HG03097 (cell line): ENCODE data around the gene SYNM.

Experiments
- ATAC-seq: cut with Tn5 transposase; IDR thresholded peaks from one replicate; pipeline ENCODE4 v1.9.1; 2021; ENCODE audit not compliant: unreplicated experiment, low FRiP score

SYNM gene

DNA sequence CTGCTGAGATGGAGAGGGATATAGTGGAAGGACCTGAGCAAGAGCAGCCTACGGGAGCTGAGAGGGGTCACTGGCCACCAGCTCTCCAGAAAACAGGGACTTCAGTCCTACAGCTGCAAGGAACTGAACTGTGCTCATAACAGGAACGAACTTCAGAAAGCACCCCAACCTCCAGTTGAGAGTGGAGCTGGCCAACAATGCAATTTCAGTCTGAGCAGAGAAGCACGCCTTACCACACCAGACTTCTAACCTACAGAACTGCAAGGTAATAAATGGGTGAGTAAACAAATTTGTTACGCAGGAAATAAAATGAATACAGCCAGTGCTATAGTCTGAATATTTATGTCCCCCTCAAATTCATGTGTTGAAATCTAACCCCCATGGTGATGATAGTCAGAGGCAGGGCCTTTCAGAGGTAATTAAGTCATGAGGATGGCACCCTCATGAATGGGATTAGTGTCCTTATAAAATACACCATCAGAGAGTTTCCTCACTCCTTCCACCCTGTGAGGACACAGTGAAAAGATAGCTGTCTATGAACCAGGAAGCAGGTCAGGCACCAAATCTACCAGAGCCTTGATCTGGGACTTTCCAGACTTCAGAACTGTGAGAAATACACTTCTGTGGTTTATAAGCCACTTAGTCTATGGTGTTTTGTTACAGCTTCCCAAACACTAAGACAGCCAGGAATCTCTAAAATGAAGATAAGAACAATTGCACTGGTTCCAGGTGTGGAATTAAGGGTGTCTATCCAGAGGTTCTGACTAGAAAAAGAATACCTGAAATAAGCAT lies 58.6 kb downstream of the SYNM start:
- ATAC-seq, result no peak

DNA sequence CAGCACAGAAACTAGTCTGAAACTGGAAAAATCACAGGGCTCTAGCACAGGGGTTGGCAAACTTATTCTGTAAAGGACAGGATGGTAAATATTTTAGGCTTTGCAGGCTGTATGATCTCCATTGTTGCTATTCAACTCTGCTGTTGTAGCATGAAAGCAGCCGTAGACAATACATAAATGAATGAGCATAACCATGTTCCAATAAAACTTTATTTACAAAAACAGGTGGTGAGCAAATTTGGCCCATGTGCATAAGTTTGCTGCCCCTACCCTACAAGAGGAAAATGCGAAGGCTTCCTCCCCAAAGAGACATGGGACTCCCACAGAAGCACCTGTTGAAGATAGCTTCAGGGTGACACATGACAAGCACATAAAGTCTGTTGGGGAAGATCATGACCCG lies 59.2 kb downstream of the SYNM start:
- no peak for ATAC-seq

DNA sequence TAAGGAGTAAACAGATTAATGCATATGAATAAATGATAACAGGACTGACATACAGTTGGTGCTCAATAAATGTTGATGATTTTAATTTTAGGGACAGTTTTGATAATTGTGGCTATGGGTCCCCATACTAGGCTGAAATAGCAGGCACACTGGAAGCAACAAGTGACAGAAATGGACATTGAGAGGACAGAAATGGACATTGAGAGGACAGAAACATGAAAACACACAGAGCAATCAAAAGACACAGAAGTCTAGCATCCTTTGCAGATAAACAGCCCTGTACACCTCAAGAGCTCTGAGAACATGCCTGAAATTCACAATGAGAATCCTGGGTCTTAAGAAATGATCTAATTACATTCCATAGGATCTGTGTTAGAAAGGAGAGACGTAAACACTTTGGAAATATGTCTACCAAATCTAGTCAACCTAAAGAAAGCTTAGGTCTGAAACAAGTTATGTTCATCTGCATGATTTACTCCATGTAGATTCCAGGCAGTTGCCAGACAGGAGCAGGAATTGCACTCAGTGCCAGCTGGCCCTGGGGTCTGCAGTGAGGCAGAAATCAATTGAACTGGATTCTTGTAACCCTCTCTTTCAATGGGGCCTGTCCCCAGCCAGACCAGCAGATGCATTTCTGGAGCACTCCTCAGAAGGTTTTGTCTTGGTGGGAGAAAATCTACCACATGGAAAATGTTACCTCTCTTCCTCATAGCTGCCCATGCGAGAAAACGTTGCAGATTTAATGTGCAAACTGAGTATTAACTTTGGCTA lies 60.3 kb downstream of the SYNM start:
- no peak for ATAC-seq

DNA sequence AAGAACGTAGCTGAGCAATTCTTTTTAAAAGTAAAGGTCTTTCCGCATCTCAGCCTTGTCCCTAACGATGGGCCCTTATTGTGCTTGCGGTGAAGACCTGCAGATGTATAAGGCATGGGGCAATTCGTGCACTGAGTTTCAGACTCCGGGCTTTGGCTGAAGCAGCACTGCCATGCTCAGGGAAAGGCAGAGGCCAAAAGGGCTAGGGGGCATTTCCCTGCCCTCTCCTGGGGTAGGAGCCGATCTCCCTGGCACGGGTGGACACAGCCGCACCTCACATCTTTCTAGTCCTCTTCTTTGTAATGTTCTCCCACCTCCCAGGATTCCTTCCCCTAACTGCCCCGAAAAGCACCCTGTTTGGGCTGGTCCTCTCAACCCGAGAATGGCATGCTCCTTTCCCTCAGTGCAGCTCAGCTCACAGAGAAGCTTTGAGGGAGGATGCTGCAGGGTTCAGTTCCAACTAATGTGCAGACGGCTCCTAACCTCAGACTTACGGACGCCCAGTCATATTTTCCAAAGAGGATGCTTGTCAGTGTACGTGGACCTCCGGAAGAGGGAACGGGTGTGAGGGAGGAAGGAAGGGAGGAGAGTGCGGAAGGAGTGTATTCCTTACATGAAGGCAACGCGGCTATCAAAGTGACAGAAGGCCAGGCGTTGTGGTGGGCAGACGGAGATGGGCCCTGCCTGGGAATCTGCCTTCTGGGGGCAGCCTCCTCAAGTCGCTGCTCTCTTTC lies 61.2 kb downstream of the SYNM start:
- no peak for ATAC-seq

DNA sequence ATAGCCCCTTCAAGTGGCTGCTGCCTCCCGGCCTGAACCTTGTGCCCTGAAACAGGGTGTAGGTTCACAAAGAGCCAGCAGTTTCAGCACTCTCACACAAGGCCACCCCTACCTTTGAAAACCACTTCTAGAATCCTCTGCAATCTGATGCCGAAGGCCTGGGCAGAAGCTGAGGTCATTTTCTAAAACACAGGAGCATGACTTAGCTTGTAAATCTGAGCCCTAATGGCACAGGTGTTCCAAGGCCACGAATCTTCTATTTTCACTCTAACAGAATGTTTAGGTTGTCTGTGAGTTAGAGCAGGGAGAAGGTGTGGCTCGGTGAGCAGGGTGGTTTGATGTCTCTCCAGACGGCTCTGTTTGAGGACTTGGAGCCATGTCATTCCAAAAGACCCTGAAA lies 62.3 kb downstream of the SYNM start:
- ATAC-seq, result no peak

DNA sequence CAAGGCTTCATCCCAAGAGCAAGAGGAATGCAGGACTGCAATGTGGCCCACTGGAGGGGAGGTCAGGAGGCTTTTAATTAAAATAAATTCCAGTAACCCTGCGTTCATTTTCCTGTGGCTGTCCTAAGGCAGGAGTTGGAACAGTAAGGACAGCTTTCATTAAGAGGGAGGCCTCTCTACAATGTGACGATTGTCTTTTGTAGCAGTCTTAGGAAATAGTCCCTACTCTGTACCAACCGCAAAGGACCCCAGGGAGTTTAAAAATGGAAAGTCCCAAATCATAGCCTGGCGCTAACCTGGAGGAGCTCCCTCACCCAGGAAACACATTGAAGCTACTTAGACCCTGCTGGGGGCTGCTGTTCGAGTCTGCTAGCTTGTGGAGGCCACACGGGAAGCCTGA lies 62.8 kb downstream of the SYNM start:
- ATAC-seq, result peak; percentile 70

DNA sequence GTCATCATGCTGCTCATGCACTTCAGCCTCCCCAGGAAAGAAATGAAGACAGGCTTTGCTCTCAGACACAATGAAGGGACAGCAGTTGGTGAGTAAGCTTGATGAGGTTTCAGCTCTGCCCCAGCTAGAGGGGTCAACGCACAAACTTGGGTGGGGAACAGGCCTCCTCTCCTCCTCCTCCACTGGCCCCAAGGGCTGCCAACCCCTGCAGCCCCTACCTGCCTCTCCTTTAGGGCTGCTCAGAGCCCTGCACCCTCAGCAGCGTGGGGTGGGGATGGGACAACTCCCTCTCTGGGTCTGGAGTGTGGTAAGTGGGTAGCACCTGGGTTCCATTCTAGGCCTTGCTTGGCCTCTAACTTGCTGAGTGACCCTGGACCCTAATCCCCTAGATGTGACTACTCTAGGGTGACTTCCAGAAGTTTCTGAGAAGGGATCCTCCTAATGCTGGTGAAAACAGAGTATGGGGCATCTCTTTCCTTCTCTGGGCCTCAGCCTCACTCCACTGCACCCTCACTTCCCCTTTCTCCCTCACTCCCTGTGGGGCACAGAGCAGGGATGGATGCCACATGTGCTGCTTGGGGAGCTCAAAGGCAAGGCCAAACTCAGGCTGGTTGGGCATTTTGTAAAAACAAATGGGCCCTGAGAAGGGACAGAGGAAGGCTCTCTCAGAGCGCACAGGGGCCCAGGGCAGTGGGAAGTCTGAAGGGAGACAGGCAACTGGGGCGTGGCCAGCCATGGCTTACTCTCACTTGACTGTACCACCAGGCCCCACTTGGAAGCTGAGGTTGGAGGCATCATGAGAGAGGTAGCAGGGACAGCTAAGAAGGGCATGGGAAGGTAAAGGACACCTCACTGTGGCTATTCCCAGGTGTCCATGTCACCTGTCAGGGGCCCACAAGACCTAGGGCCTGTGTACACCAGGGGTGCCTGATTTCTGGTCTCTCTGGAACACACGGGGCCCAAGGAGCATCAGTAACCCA lies 64.0 kb downstream of the SYNM start:
- no peak for ATAC-seq

DNA sequence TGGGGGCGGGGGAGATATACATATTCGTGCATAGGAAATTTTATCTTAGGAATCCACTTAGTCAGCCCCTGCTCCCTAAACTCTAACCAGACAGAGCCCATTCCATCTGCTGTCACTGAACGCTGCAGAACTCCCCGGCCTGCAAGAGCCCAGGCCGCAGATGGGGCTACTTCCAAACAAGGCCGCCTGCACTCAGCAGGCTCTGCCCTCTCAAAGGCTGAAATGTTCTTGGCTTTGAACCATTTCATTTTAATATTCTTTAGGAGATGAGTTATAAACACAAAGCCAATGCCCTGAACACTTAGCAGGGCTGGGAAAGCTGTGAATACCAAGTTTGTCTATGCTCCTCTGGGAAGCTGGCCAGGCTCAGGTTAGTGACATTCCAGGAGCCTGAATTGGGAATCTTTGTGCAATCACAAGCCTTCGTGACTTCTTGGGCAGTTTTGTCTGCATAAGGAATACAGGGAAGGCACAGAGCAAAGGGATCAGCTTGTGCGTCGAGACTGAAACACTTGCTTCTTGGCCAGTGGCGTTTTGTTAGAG lies 65.0 kb downstream of the SYNM start:
- no peak for ATAC-seq

DNA sequence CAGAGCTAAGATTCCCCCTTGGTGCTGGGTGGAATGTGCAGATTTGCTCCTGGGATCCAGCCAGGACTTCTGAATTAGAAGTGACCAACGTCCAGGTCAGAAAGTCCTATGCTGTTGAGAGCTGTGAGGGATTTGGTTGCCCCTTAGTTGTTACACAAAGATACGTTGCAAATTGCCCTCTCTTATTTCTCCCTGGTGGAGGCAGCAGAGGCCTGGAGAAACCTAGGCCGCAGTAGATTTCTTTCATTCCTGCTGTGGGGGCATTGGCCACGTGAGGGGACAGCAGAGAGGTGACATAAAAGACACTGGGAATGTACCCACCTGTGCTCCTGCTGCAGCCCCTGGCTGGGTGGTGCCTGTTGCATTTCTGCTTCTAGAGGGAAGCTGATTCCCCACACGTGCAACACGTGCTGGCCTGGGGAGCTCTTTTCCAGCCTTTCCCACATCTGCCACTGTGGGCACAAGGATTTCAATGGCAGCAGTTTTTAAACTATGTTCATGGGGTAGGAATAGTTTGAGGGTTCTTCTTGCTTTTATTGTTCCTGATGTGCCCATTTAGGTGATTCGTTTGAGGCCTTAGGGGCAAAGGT lies 65.7 kb downstream of the SYNM start:
- no peak for ATAC-seq

DNA sequence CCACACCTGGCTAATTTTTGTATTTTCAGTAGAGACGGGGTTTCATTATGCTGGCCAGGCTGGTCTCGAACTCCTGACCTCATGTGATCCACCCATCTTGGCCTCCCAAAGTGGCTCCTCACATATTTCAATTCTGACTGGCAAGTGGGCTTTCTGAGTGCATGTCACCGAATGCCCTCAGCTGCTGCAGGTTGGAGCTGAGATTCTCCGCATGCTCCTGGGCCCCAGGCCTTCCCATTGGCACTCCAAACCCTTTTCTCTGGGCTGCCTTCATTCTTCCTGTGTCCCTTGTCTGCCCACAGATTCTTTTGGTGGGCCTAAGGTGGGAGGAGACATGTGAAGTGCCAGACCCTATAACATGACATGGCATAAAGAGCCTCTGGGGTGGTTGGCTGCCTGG lies 67.3 kb downstream of the SYNM start:
- no peak for ATAC-seq

DNA sequence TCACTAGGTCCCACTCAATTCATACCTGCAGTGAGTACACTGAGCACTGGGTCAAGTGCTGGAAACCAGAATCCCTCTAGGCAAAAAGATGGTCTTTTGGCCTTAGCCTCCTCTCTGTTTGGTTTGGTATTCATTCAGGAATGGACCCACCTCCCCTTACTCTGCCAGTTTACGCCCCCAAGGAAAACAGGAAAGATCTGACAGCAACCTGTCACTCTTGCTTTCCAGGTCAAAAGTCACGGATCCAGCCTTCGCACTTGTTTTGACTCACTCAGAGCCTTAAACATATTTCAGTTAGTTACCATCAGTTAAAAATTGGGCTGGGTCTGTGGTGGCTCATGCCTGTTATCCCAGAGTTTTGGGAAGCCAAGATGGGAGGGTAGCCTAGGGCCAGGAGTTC lies 68.1 kb downstream of the SYNM start:
- no peak for ATAC-seq

DNA sequence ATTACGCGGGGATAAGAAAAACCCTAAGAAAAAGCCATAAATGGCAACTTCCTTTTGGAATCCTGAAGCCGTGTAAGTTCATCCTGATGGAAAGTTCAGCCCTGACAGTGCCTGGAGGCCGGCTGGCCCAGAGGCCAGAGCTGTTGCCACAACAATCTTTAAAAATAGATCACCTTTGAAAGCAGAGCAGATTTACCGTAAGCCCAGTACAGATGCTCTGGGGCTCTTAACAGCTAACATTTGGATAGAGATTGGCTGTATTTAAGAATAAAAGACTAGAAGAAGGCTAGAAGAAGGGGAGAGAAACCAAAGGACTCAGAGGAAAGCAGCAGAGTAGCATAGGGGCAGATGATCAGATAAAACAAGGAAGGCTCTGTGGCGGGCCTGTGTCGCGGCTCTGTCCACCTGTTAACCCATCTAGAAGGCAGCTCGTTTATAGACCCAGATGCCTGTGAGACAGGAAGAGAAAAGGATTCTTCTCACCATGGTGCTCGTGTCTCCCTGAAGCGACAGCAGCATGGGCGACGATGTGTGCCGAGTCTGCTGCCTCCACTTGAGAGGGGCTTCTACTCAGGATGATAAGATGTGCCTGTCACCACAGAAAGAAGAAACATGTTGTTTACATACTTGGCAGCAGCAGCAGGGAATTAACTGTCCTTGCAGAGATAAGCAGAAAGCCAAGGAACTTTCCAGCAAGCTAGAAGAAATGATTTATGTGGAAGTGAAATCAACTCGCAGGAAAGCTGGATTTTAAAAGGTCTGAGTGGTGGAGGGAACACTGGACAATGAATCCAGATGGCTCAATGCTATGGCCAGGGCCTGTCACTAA lies 69.9 kb downstream of the SYNM start:
- no peak for ATAC-seq

DNA sequence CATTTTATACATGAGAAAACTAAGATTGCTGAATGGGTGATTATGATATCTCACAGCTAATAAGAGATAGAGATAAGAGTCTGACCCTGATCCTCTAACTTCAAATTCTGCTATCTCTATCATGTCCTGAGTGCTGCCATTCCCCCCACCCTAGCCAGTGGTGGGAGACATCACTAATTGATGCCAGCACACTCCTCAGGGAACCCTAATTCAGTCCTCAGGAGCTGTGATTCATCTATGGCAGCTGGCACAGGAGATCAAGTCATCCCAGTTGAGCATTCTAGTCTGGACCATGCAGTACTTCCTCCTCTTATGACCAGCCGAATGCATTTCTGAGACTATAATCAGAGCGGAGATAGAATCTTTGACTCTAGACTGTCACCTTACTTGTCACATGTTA lies 71.9 kb downstream of the SYNM start:
- no peak for ATAC-seq

DNA sequence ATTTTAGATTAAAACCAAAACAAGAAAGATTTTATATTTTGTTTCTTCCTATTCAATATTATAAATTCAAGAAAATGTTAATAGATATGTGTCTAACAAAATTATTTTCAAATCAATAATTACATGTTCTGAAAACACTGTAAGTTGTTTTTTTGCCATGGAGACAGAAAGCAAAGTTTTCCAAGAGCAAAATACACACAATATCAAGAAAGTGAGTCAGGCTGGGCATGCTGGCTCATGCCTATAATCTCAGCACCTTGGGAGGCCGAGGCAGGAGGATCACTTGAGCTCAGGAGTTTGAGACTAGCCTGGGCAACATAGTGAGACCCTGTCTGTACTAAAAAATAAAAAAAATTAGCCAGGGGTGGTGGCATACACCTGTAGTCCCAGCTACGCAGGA lies 72.8 kb downstream of the SYNM start:
- no peak for ATAC-seq

DNA sequence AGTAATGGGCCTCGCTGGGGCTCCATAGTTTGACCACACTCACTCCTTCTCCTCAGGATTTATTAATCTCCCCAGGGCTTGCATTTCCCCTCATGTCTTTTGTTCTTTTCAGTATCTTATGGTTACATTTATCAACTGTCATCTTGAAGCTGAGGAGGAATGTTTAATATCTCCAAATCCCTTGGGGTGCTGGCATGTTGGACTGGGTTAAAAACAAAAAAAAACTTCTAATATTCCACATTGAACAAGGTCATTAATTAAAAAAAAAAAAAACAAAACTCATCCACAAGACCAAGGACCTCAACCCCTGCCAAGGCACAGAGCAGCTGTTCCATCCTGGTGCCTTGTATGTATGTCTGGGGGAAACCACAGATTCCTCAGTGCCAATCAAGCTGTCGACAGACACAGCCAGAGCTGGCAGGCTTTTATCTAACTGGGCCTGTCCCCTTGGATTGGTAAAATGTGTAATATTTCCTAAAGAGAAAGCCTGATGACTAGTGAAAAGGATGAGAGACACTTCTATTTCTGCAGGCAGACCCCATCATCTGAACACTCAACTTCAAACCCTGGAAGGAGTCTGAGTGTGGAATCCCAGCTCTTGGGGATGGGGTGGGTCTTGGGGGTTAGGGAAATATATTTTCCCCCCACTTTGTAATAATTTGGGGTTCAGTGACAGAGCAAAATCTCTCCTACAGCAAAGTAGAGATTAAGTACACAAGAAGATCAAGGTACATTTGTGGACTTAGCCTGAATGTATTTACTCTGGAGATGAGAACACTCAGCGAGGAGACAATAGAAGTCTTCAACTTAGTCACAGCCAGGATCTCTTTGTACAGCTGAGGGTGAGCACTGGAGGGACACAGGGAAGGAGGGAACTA lies 75.4 kb downstream of the SYNM start:
- ATAC-seq, result no peak

DNA sequence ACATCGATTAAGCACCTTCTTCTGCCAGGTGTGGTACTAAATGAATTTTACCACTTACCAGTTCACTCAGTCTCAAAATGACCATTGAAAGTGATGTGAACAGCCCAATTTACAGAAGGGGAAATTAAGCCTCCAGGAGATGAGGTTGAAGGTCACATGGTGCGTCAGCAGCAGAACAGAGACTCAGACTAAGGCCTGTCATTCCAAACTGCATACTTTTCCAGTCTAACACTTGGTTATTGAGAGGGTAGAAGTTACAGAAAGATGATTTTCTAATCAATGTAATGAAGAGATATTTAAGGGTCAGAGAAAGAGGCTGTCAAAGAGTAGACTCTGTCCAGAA lies 76.1 kb downstream of the SYNM start:
- no peak for ATAC-seq

DNA sequence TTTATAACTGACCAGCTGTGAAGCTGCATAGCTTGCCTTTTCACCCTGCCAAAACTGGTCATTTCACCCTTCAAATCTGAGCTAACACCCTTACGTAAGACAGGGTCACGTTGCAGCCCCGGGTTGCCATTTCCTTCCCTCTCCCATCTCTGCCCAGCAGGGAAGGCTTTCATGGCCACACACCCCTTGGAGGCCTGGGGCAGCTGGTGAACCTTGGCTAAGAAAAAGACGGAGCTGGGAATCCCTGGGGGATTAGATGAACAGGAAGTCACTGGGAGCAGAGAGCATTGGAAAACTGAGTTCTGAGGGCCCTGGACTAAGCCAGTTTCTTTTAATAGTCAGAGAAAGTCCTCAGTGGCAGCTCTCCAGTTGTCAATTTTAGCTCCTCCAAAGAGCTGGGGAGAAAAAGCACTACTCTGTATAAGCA lies 76.7 kb downstream of the SYNM start:
- ATAC-seq, result no peak

DNA sequence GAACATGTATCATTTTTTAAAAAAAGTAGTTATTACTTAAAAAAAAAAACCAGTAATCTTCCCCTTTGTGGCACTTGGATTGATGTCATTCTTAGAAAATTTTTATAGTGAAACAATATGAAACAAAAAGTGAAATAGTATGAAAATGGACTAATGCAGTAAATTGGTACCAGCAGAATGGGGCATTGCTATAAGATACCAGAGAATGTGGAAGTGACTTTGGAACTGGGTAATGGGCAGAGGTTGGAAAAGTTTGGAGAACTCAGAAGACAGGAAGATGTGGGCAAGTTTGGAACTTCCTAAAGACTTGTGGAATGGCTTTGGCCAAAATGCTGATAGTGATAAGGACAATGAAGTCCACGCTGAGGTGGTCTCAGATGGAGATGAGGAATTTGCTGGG lies 77.9 kb downstream of the SYNM start:
- ATAC-seq, result no peak
